IPS DF 4.7 (cell line): ENCODE data around the gene RGS14.

Experiments
- DNase-seq: peaks from one replicate; pipeline ENCODE4 v3.0.0-alpha.2; 2013; ENCODE audit warnings: low spot score; ENCODE audit errors: extremely low read depth

RGS14 gene, protein sequence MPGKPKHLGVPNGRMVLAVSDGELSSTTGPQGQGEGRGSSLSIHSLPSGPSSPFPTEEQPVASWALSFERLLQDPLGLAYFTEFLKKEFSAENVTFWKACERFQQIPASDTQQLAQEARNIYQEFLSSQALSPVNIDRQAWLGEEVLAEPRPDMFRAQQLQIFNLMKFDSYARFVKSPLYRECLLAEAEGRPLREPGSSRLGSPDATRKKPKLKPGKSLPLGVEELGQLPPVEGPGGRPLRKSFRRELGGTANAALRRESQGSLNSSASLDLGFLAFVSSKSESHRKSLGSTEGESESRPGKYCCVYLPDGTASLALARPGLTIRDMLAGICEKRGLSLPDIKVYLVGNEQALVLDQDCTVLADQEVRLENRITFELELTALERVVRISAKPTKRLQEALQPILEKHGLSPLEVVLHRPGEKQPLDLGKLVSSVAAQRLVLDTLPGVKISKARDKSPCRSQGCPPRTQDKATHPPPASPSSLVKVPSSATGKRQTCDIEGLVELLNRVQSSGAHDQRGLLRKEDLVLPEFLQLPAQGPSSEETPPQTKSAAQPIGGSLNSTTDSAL

DNA sequence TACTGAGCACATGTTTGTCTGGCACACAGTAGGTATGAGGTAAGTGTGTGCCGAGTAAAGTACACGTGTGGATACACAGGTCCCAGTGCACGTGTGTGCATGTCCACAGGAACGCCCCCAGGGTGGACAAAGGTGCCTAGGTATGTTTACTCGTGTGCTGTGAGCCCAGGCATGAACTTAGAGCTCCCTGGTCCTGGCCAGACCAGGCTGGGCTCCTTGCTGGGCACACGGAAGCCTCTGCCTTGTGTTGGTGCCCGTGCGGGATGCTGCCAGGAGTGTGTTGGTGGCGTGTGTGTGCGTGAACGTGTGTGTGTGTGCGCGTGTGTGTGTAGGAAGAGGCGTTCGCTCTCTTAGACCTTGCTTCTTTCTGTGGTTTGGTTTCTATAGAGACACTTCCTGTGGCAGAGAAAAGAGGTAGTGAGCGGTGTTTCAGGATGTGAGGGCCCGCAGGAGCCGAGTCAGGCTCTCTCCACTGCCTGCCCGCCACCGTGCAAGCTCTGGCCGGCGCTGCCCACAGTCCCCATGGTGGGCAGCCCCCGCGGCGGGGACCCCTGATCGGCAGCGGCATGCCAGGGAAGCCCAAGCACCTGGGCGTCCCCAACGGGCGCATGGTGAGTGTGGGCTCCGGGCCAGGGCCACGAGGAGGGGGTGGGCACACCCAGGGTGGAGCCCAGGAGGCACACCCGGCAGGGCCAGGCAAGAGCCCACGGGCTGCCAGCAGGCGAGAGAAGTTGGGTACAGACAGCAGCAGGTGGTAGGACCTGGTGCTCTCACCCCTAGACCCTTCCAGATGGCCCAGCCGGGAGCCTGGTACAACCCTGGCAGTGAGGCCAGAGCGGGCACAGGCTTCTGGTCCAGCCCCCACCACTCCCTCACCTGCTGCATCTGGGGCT, at the start of gene RGS14:
Gene RGS14, plus strand, starts transcription at position 466 of the 893 bp plus-strand sequence. Its CDS starts 101 bp downstream, at position 567.
- DNase-seq = no peak

DNA sequence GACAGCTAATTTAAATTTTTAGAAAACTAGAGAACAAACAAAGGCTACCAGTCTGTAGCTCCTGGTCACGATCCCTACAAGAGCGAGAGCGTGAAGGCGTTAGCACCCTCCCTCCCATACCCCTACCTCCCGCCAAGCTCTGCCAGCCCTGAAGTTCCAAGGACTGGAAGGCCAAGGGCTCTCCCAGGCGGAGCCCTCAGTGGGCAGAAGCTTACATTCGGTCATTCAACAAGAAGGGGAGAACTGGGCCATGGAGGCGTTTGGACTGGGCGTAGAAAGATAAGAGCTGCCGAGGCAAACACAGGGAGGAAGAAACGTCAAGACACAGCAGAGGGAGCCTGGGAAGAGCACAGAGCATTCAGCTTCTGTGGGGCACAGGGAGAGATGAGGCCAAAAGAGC, 49.0 kb upstream of the RGS14 start:
- DNase-seq = no peak

DNA sequence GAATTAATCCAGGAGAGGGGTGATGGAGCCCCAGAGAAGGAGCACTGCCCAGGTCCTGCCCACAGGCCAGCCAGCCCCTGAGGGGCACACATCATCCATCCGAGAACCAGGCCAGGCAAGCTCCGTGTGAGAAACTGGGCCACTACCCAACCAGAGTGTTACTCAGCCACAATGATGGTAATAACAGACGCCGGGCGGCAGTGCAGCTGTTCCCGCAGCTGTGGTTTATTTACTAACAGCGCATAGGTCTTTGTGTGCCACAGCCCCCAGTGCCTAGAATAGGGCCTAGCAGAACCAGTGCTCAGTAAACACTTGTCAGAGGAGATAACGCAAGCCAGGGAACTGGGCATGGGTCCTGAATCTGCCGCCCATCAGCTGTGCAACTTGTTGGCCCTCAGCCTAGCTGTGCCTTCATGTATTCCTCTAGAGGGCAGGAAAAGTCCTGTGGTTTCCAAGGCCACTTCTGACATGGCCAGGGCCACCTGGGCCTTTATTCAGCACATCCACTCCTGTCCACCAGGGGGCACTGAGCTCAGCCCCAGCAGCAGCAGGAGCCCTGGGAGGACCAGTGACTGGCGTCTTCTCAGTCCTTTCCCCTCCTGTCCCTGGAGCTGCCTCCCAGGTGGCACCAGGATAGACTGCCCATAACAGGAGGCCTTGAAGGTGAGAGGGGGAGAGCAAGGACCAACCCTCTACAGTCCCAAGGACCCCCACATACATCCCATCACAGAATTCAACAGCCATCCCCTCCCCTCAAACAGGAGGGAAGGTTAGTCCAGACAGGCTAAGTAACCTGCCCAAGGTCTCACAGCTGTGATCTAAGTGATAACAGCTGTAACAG, 48.2 kb upstream of the RGS14 start:
- no peak for DNase-seq

DNA sequence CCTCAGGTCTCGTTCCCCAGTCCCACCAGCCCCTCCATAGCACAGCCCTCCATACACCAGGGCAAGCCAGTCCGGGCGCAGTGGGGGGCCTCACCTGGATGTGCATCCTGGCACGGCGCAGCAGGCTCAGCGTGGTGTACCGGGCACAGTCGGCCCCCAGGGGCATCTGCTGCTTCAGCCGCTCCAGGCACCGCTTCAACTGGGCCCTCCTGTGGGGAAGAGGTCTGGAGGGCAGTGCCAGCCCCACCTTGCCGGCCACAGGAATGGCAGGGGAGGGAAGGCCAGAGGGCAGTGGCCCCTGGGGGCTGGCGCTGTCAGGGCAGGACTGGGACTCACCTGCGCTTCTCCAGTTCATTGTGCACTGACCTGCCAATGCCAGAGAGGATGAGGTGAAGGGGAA, 47.4 kb upstream of the RGS14 start:
- DNase-seq = no peak

DNA sequence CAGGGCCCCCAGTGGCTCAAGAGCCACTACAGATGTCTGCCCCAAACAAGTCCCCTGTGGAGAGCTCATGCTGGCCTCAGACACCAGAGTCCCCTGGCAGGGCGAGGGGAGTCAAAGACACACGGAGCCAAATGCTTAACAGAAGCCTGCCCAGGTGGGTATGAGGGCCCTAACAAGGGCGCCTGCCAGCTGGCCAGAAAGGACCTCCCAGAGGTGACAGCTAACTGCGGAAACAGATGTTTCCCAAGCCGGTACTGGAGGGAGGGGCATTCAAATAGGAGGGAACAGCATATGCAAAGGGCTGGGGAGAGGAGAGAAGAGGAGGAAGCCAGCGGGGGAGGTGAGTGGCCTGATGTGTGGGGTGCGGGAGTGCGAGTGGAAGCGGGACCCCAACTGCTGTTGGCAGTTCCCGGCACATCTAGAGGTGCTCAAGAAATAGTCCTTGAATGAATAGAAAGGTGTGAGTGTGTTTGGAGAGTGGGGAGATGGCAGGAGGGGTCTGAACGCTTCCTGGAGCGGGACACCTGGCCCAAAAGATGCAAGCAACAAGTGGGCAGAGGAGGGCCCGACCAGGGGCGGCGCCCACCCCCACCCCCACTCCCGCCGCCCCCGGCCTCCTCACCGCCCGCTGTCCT, 46.9 kb upstream of the RGS14 start:
- no peak for DNase-seq

DNA sequence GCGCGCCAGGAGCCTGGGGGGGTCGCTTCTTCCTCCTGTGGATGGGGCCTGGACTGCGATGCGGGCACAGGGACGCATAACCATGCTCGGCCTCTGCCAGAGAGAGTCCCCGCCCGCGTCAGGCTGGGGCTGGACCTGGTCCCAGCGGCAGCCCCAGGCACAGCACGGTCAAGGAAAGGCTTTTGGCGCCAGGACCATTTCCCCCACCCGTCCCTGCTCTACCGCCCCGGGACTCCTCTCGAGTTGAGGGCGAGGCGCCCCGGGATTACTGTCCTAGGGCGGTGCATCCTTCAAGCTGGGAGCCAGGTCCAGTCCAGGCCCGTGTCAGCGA, 46.4 kb upstream of the RGS14 start:
- DNase-seq = no peak

DNA sequence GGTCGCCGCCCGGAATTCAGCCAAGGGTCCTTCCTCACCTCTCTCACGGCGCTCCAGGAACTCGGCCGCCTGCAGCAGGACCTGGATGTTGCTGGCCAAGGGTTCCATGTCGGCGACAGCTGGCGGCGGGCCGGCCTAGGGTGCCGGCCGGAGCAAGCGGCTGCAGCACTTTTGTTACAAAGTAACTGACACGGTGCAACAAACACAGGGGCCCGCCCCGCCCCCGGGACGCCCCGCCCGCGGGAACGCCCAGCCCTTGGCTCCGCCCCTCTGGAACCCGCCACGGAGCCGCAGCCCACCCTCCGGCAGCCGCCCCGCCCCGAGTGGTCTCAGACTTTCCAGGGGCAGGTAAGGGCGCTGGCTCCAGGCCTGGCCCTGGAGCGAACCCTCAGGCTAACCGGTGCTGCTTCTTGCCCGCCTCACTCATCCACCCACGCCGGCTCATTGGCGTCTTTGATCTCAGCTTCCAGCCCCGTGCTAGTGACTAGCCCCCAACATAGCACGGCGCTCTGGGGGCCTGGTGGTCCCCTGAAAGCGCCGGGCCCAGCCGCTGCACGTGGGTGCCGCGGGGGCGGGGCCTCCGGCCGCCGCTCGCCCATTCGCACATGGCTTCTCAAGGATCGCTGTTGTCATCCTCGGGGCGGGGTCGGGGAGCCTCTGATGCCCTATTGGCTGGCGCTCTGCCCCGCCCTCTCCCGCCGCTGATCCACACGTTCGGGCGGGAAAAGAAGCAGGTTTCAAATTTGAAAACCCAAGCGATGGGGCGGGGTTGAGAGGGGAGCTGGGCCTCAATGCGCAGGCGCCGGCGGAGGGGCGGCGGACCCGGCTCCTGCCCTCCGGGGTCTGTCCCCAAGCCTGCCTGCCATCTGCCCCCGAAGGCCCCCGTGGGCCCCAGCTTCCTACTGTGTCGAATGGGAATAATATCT, 45.7 kb upstream of the RGS14 start, which contains the start of gene MXD3:
Gene MXD3, minus strand, starts transcription at position 176 of the 926 bp plus-strand sequence. Its CDS starts 68 bp downstream, at position 108.
- no peak for DNase-seq

DNA sequence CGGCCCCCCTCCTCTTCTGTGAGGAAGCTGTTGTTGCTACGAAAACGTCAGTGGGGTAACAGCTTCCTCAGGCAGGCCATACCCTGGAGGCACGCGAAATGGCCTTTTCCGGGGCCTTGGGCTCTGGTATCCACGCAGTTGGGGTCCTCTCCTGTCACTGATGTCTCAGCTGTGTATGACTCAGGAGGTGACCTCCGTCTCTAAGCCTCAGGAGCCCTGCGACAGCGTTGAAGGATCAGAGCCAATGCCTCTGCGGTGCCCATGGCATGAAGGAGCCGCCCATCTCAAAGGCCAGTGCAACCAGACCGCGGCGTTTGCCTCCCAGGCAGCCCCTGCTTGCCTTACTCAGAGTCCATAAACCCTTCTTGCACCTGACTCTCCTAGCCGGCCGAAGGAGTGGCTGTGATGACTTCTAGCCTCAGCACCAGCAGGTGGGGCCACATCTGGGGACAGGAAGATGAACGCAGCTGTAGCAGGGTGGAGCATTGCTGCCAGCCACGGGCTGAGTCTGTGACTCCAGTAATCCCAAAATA, 45.0 kb upstream of the RGS14 start:
- no peak for DNase-seq

DNA sequence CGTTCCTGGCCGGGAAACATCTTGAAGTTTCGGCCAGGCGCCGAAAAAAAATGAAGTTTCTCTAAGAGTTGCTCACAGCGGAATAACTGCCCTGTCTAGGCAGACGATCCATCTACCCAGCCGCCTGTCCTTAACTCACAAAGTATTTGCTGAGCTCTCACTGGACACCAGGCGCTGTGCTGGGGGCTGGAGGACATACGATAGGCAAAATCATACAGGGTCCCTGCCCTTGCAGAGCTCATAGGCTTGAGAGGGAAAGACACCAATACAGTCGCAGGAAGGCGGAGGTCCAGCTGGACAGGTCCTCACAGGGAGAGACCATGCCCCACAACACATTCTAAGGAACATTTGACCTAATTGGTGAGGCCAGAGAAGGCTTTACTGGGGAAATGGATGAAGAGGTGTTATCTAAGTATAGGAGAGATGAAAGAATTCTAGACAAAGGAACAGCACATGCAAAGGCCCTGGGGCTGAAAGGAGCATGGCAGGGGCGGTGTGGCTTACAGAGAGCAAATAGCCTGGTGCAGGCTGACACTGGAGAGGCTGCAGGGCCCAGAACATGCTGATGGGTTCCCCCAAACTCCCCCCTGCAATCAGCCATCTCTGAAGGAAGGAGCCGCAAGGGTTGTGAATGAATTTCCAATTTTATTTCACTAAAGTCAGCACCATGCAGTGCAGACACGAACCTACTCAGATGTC, 44.0 kb upstream of the RGS14 start:
- no peak for DNase-seq

DNA sequence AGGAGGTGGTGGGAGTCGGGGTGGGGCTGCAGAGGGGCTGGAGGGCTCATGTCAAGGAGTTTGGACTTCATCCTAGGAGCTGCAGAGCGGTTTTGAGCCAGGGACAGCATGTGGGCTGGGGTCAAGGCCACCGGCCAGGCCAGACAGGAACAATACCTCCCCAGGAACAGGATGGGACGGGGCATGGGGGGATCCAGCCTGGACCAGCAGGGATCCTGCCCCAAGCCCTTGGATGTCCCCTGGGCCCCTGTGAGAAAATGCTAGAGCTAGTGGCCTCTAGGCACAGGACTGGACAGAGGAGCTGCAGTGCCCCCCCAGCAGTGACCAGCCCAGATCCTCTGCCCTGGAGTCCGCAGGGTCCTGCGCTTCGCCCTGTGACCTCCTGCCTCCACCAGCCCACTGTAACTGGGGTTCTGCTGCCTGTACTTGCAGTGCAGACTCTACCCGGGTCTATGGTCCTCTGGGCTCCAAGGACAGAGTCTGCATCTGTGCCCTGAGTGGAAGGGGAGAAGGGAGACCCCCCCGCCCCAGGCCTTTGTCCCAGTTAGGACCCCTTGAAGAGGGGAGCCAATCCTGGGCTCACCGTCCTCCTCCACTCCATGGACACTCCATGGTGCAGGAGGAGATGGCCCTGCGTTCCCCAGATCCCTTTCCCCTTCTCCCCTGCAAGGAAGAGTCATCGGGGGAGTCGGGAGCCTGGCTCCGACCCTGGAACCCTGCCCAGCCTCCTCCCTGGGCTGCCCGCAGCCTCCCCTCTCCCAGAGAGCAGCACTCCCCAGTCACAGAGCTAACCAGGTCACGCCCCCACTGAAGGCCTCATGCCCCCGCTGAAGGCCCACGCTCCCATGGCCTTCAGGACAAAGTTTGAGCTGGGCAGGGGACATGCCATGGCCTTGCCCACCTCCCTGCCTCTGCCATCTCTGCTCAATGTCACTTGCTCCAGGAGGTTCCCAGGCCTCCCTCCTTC, 43.1 kb upstream of the RGS14 start:
- DNase-seq = no peak

DNA sequence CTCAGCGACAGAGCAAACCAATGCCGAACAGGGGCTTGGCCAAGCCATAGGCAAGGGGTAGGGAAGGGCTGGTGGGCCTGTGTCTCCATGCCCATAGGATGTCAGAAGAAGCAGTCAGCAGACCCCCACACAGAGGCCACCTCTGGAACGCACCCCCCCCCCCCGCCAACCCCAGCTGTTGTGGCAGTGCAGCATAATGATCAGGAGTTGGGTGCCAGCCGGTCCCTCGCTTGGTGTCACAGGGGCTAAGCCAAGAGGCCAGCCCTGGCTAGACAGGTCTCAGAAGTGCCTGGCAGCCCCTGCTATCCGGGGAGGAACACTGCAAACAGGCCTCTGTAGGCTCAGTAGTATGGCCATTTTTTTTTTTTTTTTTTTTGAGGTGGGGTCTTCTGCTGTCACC, 42.3 kb upstream of the RGS14 start:
- no peak for DNase-seq

DNA sequence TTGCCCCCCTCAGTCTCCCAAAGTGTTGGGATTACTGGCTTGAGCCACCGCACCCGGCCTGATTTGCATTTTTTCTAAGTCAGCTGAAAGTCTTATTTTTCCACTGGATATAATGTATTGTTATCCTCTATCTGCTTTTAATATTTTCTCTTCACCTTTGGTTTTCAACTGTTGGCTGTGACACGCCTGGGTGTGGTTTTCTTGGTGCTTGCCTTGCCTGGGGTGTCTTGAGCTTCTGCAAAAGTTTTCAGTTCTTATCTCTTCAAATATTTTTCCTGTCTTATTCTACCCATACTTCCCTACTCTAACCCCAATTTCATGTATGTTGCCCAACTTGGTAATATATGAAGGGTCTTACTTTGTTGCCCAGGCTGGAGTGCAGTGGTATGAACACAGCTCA, 41.7 kb upstream of the RGS14 start:
- DNase-seq = no peak

DNA sequence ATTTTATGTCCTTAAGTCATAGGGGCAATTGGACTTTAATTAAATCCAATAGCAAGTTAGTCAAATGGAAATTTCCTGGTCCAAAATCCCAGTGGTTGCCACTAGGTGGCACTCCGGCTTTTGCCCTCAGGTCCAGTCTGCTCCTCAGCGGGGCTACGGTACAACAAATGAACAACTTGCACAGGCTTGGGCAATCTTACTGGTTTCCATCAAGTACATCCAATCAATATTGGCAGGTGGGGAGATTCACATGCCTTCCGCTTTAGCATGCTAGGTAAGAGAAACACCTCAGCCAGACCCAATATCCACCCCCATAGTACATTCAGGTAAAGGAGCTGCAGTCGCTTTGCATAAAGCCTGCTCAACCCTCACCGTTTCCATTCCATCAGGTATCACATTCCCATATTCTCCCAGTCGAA, 39.8 kb upstream of the RGS14 start:
- DNase-seq = no peak

DNA sequence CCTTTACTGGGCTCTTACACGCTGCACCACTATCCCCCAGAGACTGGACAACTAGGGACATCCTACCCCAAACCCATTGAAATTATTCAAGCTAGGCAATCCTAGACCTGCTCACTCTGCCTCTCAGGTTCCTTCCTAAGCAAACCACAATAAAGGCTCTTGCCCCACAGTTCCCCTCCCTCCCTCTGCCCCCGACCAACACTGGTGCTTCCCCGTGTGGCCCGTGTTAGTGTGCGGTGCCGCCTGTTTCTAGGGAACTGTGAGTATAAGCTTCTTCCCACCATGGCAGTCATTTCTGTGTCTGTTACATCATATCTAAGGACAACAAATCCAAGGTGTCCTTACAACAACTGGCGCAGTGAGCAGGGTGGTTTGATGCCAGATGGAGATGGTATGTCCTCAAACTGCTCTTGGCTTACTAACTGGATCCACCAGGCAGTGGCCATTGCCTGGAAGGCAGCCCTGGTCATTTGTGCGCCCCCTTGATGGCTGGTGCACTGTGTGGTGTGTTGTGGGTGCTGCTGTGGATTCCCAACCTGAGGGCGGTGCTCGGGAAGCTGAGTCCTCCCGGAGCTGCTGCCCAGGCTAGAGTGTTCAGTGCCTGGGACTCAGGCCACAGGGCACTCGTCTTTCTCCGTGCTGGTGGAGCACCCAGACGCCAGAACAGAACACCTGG, 37.7 kb upstream of the RGS14 start:
- no peak for DNase-seq

DNA sequence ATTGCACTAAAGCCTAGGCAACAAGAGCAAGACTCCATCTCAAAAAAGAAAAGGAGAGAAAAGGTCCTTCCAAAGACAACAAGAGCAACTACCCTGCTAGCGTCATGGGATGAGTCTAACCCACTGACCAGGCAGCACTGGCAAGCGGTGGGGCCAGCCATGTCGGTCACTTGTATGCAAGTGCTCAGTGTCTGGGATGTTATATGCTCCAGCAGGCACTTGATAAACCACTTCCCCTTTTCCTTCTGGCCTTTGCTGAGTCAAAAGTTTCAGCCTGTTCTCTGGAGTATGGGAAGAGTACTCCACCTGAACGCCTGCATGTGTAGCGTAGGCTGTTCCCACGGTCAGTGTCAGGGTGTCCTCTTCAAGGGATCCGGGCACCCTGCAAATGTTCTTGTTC, 36.8 kb upstream of the RGS14 start:
- no peak for DNase-seq

DNA sequence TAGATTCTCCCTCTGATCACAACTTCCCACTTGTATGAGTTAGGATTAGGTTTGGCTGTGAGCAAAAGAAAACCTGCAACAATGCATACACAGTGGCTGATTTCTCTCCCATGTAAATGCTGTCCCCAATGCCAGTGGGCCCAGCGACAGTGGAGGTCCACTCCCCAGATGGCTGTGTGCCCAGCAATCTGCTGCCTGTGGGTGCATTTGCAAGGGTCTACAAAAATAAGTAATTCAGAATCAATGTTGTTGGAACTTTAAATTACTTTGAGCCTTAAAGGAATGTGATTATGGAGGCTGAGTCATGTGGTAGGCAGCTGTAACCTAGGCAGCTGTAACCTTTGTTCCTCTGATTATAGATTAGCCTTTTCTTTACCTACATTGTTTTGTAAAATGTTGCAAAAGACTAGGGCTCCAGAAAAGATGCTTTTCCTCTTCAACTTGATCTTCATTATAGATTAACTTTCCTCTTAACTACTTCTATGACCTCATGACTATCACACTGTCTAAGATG, 31.8 kb upstream of the RGS14 start:
- DNase-seq = no peak
